Progenitor cell of endocrine pancreas (in vitro differentiated cells): ENCODE data around the gene DOLPP1. TPM values are rescaled to one million over a fixed set of nuclear protein-coding genes. Genes with fewer than 3 reads are reported as not detected.
A peak's percentile ranks its signal among the peaks of the same experiment; 100 is the strongest.

Experiments
- DNase-seq: peaks from one replicate; pipeline ENCODE4 v3.0.0; 2021; ENCODE audit warnings: low spot score; ENCODE audit not compliant: unreplicated experiment
- H3K27ac Mint-ChIP-seq: 2 replicates; pipeline ENCODE4 v1.8.0; 2021; ENCODE audit warnings: mild to moderate bottlenecking, moderate library complexity, mixed read lengths
- H3K27me3 Mint-ChIP-seq: 2 replicates; pipeline ENCODE4 v1.8.0; 2021; ENCODE audit warnings: mixed read lengths
- H3K36me3 Mint-ChIP-seq: 2 replicates; pipeline ENCODE4 v1.8.0; 2022; ENCODE audit warnings: mixed read lengths; ENCODE audit not compliant: insufficient read depth
- H3K4me1 Mint-ChIP-seq: 2 replicates; pipeline ENCODE4 v1.8.0; 2021; ENCODE audit warnings: low read depth, mixed read lengths
- H3K4me3 Mint-ChIP-seq: 2 replicates; pipeline ENCODE4 v1.8.0; 2021; ENCODE audit warnings: low read depth, mild to moderate bottlenecking, moderate library complexity, mixed read lengths
- H3K9me3 Mint-ChIP-seq: 2 replicates; pipeline ENCODE4 v1.8.0; 2021; ENCODE audit warnings: low read depth, mixed read lengths
- total RNA-seq: library from RNA; stranded (reverse); gene quantifications from 2 replicates; pipeline ENCODE4 v1.2.1, GENCODE V29; 2021
- TF ChIP-seq, protein P1 (sequence below): fragments of 200-600 bp; sonication (generic); IDR thresholded peaks from one replicate; pipeline ENCODE4 v1.5.0; 2021; ENCODE audit warnings: antibody characterized with exemption, mild to moderate bottlenecking; ENCODE audit not compliant: unreplicated experiment

The DOLPP1 gene
- total RNA-seq, 1 donor from 2014 or later, result 29.3 TPM

DNA sequence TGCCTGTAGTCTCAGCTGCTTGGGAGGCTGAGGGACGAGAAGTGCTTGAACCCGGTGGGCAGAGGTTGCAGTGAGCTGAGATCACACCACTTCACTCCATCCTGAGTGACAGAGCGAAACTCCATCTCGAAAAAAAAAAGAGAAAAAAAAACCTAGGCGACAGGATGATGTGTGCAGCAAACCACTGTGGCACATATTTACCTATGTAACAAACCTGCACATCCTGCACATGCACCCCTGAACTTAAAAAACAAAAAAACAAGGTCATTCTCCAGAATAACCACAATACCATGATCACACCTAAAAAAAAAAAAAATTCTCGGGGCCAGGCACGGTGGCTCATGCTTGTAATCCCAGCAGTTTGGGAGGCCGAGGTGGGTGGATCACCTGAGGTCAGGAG is 7.5 kb upstream of the DOLPP1 start:
- no peak overlapping the region for H3K4me3 Mint-ChIP-seq
- no peaks in the 10 kb centered on the region for H3K9me3 Mint-ChIP-seq
- H3K4me1 Mint-ChIP-seq, result no peaks in the 10 kb centered on the region
- no peak for DNase-seq
- H3K27me3 Mint-ChIP-seq, result no peaks in the 10 kb centered on the region
- TF ChIP-seq, protein P1, sequence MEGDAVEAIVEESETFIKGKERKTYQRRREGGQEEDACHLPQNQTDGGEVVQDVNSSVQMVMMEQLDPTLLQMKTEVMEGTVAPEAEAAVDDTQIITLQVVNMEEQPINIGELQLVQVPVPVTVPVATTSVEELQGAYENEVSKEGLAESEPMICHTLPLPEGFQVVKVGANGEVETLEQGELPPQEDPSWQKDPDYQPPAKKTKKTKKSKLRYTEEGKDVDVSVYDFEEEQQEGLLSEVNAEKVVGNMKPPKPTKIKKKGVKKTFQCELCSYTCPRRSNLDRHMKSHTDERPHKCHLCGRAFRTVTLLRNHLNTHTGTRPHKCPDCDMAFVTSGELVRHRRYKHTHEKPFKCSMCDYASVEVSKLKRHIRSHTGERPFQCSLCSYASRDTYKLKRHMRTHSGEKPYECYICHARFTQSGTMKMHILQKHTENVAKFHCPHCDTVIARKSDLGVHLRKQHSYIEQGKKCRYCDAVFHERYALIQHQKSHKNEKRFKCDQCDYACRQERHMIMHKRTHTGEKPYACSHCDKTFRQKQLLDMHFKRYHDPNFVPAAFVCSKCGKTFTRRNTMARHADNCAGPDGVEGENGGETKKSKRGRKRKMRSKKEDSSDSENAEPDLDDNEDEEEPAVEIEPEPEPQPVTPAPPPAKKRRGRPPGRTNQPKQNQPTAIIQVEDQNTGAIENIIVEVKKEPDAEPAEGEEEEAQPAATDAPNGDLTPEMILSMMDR, result no peak
- no peak overlapping the region for H3K27ac Mint-ChIP-seq
- H3K36me3 Mint-ChIP-seq, result peaks cover 2% of the 10 kb centered on the region

DNA sequence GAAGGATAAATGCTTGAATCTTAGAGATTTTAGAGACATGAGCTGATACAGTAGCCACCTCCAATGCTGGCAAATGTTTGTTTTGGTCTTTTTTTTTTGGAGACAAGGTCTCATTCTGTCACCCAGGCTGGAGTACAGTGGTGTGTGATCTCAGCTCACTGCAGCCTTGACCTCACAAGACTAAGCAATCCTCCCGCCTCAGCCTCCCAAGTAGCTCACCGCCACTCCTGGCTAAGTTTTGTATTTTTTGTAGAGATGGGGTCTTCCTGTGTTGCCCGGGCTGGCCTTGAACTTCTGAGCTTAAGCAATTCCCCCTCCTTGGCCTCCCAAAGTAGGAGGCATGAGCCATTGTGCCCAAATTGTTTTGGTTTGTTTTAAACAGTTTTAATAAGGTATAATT is 6.8 kb upstream of the DOLPP1 start:
- DNase-seq, result no peak
- TF ChIP-seq, protein P1, result no peak
- Mint-ChIP-seq H3K27ac (no peak overlapping the region), H3K4me3 (no peak overlapping the region), H3K9me3 (no peaks in the 10 kb centered on the region), H3K36me3 (no peaks in the 10 kb centered on the region), H3K4me1 (no peaks in the 10 kb centered on the region), H3K27me3 (no peaks in the 10 kb centered on the region)

DNA sequence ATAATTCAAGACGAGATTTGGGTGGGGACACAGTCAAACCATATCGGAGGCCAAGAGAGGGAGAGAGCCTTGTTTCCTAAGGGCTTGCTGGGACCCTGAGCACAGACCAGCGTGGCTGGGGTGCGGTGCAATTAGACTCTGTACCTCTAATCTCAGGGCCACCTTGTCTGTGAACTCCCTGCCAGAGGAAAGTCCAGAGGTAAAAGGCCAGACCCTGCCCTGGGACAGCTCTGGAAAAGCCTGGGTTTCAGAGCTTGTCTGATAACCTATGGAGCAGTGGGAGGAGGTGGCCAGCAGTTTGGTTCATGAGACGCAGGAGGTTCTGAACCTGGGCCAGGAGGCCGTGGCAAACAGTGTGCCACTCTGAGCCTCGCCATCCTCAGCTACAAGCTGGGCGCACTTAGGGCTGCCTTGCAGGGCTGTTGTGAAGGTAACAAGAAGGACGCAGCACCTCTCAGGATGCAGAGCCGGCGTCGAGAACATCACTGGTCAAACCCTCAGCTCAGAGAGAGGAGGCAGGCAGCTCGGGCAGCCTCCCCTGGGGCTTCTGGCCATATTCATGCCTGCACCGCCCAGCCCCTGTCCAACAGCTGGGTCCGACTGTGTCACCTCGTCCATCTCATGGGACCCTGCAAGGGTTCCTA is 4.8 kb upstream of the DOLPP1 start:
- TF ChIP-seq, protein P1, result no peak
- H3K4me3 Mint-ChIP-seq, result no peak overlapping the region
- H3K9me3 Mint-ChIP-seq, result no peaks in the 10 kb centered on the region
- H3K27ac Mint-ChIP-seq, result peak overlapping the region; percentile 49
- no peaks in the 10 kb centered on the region for H3K36me3 Mint-ChIP-seq
- H3K4me1 Mint-ChIP-seq, result peaks cover 7% of the 10 kb centered on the region
- no peak for DNase-seq
- no peaks in the 10 kb centered on the region for H3K27me3 Mint-ChIP-seq

DNA sequence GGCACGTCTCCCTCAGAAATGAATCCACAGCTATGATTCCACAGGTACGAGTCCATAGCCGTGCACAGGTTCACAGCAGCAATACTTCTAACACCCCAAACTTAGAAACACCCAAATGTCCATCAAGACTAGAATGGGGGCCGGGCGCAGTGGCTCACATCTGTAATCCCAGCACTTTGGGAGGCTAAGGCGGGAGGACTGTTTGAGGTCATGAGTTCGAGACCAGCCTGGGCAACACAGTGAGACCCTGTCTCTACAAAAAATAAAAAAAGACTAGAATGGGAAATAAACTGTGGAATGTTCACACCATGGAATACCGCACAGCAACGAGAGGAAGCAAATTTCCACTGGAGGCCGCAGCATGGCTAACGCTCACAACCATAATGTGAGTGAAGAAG is 4.3 kb upstream of the DOLPP1 start:
- H3K9me3 Mint-ChIP-seq, result no peaks in the 10 kb centered on the region
- H3K4me1 Mint-ChIP-seq, result peaks cover 7% of the 10 kb centered on the region
- no peaks in the 10 kb centered on the region for H3K36me3 Mint-ChIP-seq
- H3K27me3 Mint-ChIP-seq, result no peaks in the 10 kb centered on the region
- H3K4me3 Mint-ChIP-seq, result no peak overlapping the region
- H3K27ac Mint-ChIP-seq, result peak overlapping the region; percentile 71
- TF ChIP-seq, protein P1, result no peak
- no peak for DNase-seq

DNA sequence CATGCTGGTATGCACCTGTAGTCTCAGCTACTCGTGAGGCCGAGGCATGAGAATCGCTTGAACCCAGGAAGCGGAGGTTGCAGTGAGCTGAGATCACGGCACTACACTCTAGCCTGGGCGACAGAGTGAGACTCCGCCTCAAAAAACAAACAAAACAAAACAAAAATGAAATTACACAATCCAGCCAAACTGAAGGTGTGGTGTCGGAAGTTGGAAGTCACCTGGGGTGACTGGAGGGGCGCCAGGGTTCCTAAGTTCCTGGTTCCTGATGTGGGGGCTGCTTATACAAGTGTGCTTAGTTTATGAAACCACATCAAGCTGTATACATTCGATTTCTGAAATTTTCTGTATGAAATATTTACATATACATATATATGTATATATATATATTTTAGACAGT is 3.7 kb upstream of the DOLPP1 start:
- Mint-ChIP-seq H3K27ac (no peak overlapping the region), H3K4me3 (no peak overlapping the region), H3K27me3 (no peaks in the 10 kb centered on the region), H3K9me3 (no peaks in the 10 kb centered on the region), H3K4me1 (peaks cover 7% of the 10 kb centered on the region), H3K36me3 (no peaks in the 10 kb centered on the region)
- TF ChIP-seq, protein P1, result no peak
- no peak for DNase-seq
